BE2C (cell line): ENCODE results near the gene SNTG2.

Experiments used
- DNase-seq: peaks from one replicate; pipeline ENCODE4 v3.0.0-alpha.2; 2020
- H3K27me3 ChIP-seq: fragments of 250-450 bp; sonication (Bioruptor Pico); 2 replicates; pipeline ENCODE4 v1.5.1; 2020; ENCODE audit warnings: mild to moderate bottlenecking
- H3K36me3 ChIP-seq: fragments of 250-450 bp; sonication (Bioruptor Pico); 2 replicates; pipeline ENCODE4 v1.5.1; 2020; ENCODE audit warnings: mild to moderate bottlenecking
- H3K4me1 ChIP-seq: fragments of 250-450 bp; sonication (Bioruptor Pico); 2 replicates; pipeline ENCODE4 v1.5.1; 2020
- H3K4me3 ChIP-seq: 2 replicates; pipeline ENCODE4 v1.5.1; 2011; ENCODE audit warnings: low read depth, low read length
- H3K9me3 ChIP-seq: fragments of 250-450 bp; sonication (Bioruptor Pico); 2 replicates; pipeline ENCODE4 v1.5.1; 2020
- TF ChIP-seq, protein P1 (sequence below): IDR thresholded peaks from 2 replicates; pipeline ENCODE4 v1.5.1; 2012; ENCODE audit warnings: mild to moderate bottlenecking, low read depth, low read length

SNTG2 gene

GRCh38 chr2:919672-920071 is 31.0 kb upstream of the SNTG2 start:
- Histone ChIP-seq H3K27me3 (no peaks in the 10 kb centered on the region), H3K4me1 (no peaks in the 10 kb centered on the region), H3K9me3 (no peaks in the 10 kb centered on the region), H3K36me3 (no peaks in the 10 kb centered on the region), H3K4me3 (no peak overlapping the region)
- TF ChIP-seq, protein P1, sequence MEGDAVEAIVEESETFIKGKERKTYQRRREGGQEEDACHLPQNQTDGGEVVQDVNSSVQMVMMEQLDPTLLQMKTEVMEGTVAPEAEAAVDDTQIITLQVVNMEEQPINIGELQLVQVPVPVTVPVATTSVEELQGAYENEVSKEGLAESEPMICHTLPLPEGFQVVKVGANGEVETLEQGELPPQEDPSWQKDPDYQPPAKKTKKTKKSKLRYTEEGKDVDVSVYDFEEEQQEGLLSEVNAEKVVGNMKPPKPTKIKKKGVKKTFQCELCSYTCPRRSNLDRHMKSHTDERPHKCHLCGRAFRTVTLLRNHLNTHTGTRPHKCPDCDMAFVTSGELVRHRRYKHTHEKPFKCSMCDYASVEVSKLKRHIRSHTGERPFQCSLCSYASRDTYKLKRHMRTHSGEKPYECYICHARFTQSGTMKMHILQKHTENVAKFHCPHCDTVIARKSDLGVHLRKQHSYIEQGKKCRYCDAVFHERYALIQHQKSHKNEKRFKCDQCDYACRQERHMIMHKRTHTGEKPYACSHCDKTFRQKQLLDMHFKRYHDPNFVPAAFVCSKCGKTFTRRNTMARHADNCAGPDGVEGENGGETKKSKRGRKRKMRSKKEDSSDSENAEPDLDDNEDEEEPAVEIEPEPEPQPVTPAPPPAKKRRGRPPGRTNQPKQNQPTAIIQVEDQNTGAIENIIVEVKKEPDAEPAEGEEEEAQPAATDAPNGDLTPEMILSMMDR = no peak
- no peak for DNase-seq

DNA sequence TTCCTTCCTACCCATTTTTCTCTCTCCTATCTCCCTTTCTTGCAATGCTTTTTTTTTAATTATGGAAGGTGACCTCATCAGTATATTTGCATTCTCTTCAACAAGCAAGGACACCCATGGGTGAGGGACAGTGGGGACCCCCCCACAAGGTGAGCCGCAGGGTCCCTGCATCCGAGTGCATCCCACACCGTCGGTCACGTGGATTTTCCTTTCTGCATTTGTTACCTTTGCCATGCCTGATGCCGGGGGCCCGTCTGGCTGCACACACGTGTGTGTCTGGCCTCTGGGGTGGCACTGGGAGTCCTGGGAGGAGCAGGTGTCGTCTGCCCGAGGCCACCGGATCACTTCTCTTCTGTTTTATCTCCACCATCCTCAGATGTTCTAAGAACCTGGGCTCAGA is 30.1 kb upstream of the SNTG2 start:
- Histone ChIP-seq H3K4me3 (no peak overlapping the region), H3K27me3 (no peaks in the 10 kb centered on the region), H3K9me3 (no peaks in the 10 kb centered on the region), H3K36me3 (no peaks in the 10 kb centered on the region), H3K4me1 (no peaks in the 10 kb centered on the region)
- TF ChIP-seq, protein P1 = no peak
- no peak for DNase-seq

DNA sequence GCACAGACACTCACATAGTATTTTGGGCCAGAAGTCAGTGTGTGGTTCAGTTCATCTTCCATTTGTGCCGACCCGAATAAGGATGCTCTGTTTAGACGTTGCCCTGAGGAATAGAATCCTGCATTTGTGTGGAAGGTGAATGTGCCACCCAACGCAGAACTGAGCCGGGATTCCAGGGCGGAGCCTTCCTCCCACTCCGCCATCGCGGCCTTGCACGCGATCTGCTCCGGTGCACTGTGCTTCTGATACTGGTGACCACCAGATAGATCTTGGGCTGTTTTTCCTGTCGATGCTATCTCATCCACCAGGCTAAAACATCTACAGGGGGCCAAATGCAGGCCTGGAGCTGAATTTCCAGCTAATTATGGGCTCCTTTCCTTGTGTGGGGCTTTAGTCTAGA is 29.6 kb upstream of the SNTG2 start:
- no peaks in the 10 kb centered on the region for H3K36me3 ChIP-seq
- no peaks in the 10 kb centered on the region for H3K4me1 ChIP-seq
- DNase-seq = no peak
- TF ChIP-seq, protein P1 = no peak
- H3K27me3 ChIP-seq = no peaks in the 10 kb centered on the region
- no peak overlapping the region for H3K4me3 ChIP-seq
- H3K9me3 ChIP-seq = no peaks in the 10 kb centered on the region

DNA sequence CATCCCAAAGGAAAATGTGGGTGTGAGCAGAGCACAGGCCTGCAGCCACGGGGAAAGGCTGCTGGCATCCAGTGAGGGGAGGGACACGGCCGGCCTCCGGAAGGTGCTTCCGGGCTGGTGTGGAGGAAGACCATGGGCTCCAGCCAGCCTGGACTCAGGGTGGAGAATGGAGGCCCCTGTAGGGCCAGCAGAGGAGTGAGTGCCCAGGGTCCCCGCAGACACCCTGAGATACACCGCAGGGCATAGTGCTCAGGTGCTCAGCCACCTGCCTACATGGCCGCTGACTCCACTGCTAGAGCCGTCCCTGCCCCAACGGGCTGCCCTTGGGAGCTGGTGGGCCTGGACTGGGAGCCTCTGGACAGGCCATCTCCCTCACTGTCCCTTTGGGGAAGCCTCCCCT is 28.5 kb upstream of the SNTG2 start:
- TF ChIP-seq, protein P1 = no peak
- no peaks in the 10 kb centered on the region for H3K9me3 ChIP-seq
- H3K36me3 ChIP-seq = no peaks in the 10 kb centered on the region
- H3K27me3 ChIP-seq = no peaks in the 10 kb centered on the region
- H3K4me1 ChIP-seq = no peaks in the 10 kb centered on the region
- no peak overlapping the region for H3K4me3 ChIP-seq
- no peak for DNase-seq

DNA sequence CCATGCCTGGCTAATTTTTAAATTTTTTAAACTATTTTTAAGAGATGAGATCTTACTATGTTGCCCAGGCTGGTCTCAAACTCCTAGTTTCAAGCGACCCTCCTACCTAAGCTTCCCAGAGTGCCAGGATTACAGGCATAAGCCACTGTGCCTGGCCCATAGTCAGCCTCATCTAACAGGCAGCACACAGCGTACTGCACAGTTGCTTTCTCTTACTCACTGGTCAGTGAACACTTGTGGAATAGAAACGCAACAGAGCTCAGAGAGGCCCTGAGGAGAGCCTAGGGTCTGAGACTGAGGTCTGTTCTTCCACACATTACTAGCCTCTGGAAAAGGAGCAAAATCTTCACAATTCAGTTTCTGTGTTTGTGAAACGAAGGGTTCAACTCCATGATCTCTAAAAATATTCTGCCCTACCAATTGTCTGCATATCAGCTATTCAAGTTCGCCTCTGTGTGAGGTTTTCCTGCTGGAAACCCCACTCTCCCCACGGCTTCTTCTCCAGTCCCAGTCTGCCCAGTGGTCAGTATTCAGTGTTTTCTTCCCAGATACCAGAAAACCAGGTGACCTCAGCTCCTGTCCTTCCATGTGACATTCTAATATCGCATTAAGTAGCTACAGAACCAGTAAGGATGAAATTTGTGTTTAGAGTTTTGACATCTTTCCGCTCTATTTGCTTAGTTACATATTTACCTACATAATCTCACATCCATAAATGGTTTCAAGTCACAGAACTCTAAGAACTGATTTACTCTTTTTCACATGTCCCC is 26.6 kb upstream of the SNTG2 start:
- no peak for DNase-seq
- no peaks in the 10 kb centered on the region for H3K4me1 ChIP-seq
- H3K36me3 ChIP-seq = no peaks in the 10 kb centered on the region
- TF ChIP-seq, protein P1 = no peak
- no peaks in the 10 kb centered on the region for H3K27me3 ChIP-seq
- no peaks in the 10 kb centered on the region for H3K9me3 ChIP-seq
- no peak overlapping the region for H3K4me3 ChIP-seq

DNA sequence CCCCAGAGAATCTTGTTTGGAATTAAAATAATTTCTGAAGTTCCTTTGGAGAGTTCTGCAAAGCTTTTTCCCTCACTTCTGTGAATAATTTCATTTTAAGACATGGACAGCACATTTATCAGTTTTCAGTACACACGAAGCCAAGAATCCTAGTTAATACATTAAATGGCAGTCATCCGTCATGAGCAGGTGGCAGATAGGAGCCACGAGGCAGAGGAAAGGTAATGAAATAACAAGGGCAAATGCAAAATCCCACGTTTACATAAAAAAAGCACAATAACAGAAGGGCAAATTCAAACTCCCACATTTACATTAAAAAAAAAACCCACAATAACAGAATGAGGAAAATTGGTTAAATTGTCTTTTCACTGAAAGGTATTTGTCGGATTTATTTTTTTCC is 25.9 kb upstream of the SNTG2 start:
- Histone ChIP-seq H3K4me3 (no peak overlapping the region), H3K4me1 (no peaks in the 10 kb centered on the region), H3K9me3 (no peaks in the 10 kb centered on the region), H3K27me3 (no peaks in the 10 kb centered on the region), H3K36me3 (no peaks in the 10 kb centered on the region)
- no peak for DNase-seq
- TF ChIP-seq, protein P1 = no peak
